HG02623 (cell line): Measurements from ENCODE around the gene FGF12.
"Not testable (repeated sequence)": the region's sequence is repeated elsewhere in the genome, so short reads cannot be mapped to it uniquely, and the experiment has no call there.

ENCODE experiments used
- ATAC-seq: cut with Tn5 transposase; IDR thresholded peaks from one replicate; pipeline ENCODE4 v1.9.1; 2021; ENCODE audit warnings: moderate library complexity; ENCODE audit not compliant: unreplicated experiment

The FGF12 gene

DNA sequence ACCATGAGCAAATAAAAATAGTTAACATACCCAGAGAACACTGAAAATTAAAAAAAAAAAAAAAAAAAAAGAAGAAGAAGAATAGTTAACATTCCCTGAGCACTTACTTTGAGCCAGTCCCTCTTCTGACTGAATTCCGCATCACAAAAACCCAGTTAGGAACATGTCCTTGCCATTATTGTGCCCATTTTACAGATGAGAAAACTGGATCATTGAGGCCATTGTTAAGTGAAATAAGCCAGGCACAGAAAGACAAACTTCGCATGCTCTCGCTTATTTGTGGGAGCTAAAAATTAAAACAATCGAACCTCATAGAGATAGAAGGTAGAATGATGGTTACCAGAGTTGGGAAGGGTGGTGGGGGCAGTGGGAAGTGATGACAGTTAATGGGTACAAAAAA is 119.5 kb downstream of the FGF12 start:
- ATAC-seq: no peak

DNA sequence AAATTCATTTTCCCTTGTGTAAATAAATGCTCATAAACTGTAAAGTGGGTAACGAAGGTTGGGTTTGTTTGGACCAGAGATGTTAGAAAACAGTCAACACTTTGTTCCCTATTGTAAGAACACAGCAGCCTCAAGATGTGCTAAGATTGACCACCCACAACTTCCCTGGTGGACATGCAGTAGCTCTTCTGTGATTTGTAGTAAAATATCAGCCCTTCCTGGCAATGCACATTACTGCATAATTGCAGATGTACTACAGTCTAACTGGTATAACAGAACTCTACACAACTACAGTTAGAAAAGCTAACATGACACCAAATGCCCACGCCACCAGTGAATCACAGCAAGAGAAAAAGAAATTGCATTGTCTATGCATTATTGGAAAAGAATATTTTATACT is 129.4 kb downstream of the FGF12 start:
- ATAC-seq: no peak

DNA sequence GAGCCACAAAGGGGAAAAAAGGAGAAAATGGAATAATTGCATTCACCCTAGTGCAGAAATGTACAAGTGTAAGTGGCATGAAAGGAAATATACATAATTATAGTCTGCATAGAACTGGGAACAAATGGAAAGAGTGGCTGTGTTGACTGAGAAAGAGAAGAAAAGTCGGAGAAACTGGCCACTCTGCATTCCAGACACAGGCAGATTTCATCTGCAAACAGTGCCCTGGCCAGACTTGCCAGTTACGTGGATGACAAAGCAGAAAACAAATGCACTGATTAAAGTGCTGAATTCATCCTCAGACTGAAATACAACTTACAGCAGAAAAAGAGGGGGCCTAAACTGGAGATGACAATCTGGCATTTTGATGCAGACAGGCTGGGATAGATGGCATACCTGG is 129.8 kb downstream of the FGF12 start:
- ATAC-seq: no peak

DNA sequence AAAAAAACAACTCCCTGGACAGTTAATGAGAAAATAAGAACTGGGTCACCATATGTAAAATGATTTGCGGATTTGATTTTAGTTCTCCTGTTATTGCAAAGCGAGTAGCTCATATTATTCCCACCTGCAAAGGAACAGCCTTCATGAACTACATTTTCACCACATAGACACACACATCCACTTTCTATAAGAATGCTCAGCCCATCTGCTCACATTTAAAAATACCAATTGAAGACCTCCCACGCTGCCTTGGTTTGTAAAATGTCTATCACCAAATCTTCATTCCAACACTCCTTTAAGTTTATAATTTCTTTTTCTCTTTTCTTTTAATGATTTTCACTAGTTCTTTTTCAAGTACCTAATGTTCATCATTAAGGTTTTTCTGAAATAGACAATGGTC is 148.6 kb downstream of the FGF12 start:
- no peak for ATAC-seq

DNA sequence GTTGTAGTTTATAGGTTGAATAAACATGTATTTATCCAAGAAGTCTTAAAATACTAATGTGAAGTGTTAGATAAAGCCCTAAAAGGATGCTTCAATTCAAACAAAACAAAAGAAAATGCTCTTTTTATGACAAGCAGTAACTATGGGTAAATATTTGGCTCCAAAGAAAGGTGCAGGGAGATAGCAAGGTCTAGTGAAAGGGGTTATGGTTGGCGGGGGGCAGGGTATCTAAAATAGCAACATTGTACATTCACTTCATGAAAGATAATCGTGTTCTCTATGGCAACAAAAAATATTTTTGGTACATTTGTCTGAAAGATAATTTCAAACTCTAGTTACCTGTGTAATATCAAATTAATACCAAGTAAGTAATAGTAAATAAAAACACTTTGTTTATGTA is 149.5 kb downstream of the FGF12 start:
- ATAC-seq: no peak

DNA sequence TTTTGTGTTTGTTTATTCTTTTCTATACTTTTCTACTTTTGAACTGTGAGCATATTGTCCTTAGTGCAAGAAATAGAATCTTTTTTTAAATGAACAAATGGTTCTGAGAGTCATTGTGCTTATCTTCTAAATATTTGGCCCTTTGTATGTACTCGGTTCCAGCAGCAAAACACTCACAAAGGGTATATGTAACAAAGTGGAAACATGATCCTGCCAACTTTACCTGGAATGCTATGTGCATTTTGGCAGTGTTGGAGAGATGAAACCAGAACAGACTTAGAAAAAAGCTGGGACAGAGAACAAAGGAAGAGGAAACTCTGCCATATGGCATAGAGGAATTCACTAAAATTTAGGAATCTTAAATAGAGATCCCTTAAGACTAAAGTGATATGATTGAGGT is 150.1 kb downstream of the FGF12 start:
- no peak for ATAC-seq

DNA sequence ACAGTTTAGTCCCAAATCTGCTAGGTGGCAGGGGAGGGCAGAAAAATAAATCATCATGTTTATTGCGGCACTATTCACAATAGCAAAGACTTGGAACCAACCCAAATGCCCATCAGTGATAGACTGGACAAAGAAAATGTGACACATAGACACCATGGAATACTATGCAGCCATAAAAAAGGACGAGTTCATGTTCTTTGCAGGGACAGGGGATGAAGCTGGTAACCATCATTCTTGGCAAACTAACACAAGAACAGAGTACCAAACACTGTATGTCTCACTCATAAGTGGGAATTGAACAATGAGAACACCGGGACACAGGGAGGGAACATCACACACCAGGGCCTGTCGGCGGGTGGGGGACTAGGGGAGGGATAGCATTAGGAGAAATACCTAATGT is 150.6 kb downstream of the FGF12 start:
- ATAC-seq: not testable (repeated sequence)

DNA sequence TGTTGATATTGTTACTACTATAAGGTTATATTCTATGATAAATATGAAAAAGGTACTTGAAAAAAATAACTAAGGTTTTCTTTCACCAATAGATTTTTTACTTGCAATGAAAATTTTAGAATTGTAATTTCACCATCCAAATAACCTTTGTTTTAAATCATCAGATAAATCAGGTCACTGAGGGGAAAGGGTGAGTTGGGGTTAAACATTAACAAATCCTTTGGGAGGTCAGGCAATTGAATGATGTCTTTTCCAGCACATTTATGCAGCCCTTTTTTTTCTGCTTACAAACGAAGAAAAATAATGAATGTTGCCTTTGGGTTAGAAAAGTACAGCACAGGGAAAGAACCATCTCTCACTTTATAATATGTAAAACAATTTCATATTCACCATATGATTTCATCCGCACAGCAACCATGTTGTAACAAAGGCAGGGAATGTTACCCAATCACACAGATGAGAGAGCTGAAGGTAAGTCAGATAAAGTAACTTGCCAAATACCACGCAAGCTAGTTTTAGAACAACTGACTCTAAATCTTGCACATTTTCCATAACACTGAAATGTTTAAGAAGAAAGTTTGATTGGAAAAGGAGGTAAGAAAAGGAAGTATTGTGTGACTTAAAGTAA is 151.3 kb downstream of the FGF12 start:
- no peak for ATAC-seq

DNA sequence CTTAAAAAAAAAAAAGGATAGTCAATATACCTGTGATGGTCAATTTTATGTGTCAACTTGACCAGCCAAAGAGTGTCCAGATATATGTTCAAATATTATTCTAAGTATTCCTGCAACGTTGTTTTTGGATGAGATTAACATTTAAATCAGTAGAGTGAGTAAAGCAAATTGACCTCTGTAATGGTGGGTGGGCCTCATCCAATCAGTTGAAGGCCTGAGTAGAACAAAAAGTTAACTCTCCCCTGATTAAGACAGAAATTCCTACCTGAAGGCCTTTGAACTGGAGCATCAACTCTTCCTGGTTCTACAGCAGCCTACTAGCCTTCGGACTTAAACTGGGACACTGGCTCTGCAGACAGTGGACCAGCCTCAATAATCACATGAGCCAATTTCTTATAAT is 154.1 kb downstream of the FGF12 start:
- ATAC-seq: no peak

DNA sequence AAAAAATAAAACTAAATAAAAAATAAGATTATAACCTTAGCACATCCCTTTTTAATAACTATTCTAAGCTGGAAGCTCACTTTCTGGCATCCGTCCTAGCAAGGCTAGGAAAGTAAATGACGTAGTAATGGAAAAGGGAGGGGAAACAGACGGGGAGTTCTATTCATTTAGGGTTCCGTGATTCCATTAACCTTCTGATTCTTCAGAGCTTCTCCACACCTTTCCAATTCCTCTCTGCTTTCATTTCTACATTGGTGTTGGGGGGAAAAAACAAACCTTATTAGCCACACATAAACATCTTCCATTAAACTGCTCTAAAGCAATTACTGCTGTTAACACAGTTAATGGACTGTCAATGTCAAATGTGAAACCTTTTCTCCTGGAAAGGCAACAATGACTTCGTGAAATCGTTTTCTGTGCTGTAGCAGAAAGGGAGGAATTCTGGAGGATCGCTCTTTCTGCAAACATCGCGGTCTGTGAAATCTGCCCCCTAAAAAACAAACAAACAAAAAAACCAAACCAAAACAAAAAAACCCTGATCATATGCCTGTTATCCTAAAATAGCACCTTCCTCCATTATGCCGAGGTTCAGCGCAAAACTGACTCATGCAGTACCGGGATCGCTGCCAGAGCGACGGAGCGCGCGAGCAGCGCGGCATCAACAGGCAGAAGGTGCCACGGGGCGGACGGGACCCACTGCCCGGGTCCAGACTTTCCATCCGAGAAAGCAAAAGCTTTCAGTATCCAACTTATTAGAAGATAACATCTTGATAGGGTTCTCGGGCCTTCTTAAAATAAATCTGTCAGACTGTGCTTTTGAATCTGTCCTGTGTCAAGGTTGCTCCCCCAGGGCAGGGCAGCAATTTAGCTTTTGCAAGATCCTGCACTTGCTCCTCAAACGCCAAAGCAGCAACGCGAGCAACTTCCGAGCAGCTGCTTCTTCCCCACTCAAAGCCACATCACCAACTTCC is 156.2 kb downstream of the FGF12 start:
- no peak for ATAC-seq

DNA sequence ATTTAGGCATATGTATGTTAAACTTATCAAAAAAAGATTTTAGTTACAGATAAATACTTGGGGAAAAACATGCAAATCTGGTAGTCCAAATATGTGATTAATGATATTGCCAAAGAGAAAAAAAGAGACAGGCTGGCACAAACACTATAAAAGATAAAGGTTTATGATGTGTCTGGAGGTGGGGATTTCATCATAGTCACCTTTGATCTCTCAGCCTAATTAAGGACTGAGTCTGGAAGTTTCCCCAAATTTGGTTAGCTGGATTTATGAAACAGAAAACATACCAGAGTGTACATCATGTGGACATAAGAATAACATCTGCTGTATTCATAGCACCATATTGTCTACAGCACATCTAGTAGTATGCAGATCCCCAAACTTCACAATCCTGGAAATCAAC is 157.0 kb downstream of the FGF12 start:
- ATAC-seq: no peak

DNA sequence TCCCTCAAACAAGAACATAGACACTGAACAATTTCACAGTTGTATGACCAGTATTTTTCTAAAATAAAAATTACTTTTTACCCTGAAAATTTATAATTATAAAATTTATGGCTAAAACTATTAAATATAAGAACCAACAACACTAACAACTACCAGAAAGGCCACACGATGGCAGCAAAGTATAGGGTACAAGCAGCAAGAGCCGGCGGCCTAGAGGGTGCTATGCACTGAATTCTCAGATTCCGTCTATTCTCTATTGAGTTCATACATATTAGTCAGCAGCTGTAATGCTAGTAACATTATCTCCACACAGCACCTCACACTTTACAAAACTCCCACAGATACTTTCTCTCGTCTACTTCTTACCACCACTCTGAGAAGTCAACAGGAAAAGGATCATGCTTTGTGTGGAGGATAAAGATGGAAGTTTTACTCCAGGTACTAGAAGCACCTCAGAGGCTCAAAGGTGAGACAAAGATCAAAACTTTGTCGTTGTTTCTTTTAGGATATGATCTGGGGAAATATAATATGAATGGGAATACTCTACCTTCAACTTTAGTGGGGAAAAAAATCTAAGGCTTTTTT is 160.5 kb downstream of the FGF12 start:
- ATAC-seq: peak; percentile 83

DNA sequence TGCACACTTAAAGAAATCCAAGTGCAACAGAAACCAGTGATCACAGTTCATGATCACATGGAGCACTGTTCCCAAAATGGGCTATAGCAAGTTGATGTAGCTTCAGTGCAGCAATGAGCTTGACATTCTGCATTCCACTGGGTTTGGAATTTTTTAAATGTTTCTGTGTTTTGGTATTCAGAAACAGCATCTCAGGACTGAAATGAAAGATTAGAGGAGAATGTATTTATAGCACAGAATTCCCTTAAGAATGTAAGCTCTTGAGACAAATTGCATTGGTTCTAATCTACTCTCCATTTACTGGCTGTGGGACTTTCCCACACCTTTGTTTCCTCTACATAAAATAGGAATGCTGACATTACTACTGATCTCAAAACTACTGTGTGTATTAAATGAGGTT is 162.7 kb downstream of the FGF12 start:
- ATAC-seq: no peak

DNA sequence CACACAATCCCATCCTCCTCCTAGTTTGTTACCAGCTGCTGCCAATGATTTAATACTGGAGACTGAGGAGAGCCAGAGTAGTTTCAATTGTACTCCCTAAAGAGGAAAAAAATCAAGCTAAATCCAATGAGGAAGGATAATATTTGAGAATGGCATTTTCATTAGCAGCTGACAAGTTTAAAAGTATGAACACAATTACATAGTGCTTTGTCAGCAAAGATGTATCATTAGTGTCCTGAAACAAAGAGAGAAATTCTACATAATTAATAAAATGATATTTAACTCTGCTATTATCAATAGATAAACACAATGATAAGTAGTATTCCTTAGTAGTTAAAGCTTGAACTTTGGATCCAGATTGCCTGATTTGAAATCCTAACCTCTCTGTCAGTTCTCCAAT is 163.9 kb downstream of the FGF12 start:
- no peak for ATAC-seq

DNA sequence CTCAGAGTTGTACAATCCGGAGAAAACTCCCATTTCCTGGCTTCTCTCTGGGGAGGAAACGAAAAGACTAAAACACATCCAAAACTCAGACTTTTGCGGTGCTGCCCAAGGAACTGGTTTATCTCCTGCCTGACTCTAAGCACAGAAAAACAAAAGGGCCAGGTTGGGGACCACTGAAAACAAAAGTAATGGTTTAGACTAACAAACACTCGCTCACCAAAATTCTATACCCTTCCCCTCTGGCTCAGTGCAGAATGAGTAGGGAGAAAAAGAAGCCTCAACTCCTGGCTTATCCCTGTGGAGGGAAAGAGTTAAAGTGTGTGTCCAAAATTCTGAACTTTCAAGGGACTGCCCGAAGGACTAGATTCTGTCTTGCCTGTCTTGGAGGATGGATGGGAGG is 173.6 kb downstream of the FGF12 start:
- no peak for ATAC-seq

DNA sequence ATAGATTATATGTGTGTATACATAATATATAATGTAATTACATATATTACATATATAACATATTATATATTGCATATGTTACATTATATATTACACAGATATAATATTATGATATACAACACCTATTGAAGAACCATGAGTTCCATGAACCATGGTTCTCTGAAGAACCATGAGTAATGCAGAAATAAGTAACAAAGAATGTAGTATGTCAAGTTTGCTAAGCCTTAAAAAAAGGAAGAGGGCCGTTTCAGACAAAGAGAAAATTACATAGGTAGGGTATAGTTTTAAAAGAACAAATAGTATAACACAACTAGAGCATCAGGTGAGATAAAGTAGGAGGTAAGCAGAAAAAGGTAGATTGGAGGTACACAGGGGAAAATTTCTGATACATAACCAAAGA is 177.0 kb downstream of the FGF12 start:
- ATAC-seq: no peak

DNA sequence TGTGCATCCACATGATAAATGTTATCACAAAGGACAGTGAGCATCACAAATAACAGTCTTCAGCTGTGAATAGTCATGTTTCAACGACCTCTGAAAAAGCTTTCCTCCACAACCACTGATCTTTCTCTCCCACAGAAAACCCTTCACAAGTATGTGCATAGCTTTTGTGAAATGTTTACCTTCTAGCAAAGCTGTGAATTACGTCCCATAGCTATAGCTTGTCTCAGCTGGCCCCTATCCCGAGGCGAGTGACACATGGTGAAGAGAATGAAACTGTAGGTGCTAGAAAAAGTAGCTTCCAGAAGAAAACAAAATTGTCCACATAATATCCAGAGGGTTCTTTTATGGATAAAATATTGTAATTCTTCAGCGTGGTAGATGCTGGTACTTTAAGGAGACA is 182.0 kb downstream of the FGF12 start:
- ATAC-seq: no peak

DNA sequence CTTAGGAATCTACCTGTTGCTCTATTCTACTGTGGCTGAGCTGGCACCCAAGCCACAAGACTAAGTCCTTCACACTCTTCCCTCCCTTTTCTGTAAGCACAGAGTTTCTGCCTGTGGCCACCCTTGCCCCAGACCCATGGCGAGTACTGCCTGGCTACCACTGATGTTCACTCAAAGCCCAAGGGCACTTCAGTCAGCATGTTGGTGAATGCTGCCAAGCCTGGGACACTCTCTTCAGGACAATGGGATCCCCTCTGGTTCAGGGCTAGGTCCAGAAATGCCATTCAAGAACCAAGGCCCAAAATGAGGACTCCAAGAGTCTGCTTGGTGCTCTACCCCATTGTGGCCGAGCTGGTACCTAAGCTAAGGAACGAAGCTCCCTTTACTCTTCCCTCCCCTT is 184.2 kb downstream of the FGF12 start:
- no peak for ATAC-seq

DNA sequence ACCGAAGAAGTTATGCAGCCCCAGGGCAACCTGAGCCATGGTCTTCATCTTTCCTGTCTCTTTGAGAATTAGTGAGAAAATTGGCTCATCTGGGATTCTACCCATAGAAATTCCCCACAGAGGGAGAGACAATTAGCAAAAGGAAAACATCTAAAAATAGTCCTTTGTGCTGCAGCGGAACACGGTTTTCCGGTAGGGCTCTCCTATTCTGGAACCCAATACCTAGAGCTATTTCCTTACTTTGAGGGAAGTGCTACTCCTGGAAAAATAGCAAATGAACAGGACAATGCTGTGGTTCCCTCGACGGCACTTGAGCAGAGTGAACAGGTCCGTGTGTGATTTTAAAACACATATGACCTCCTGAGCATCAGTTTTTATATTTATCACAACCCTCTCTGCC is 210.5 kb downstream of the FGF12 start:
- no peak for ATAC-seq

DNA sequence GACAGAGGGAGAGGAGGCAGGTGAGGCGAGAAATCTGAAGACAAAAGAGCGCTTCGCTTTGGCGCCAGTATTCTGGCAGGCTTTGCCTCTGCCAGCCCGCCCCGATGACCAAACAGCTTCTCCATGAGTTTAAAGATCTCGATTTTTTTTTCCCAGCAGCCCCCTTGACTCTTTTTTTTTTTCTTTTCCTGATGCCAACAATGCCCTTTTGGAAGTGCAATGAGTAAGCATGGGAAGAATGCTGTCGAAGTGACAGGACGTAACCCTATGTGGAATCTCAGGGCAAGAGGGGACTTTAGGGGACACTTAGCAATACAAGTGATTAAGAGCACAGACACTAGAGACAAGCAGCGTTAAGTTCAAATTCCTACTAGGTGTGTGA is 211.7 kb downstream of the FGF12 start:
- no peak for ATAC-seq

DNA sequence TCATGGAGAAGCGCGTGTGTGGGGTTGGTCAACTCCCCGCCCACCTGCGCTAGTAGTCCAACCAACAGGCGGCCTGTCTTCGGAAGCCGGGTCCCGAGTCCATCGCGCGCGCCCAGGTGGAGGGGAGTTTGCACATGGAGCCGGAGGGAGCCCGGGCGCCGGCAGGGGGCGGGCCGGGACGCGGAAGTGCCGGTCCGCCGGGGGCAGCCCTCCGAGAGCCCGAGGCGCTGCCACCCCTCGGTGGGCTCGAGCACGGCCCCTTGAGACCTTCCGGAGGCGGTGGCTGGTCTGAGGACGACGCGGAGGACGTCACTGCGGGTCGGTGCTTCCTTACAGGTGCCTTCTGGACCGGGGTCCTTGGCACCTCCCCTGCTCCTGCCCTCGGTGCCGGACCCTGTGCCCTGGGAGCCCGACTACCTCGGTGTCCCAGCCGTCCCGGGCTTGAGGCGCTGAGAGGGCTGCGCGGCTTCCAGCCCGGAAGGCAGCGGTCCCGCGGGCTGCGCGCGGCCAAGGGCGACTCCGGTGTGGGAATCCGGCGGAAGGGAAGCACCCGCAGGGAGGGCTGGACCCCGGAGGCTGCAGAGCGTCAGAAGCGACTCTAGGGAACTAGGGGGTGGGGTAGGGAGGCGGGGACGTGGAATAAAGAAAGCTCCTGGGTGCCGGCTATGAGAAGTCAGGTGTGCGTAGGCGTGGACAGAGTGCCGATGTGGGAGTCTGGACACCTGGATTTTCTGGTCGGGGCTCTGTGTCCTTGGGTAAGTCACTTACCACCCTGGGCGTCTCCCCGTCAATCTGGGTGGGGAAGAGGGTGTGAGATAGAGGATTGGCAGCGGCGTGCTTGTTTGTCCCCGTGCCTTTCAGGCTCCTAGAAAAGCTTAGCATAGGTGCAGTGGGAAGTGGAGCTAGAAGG is 212.3 kb downstream of the FGF12 start:
- no peak for ATAC-seq
